NCI-H128 (cell line): ENCODE data around the gene TRIM5.

Source experiments
- DNase-seq: peaks from one replicate; lab custom pipeline; 2025; ENCODE audit not compliant: unreplicated experiment; lab: John Stamatoyannopoulos, UW

The TRIM5 gene

GRCh38 chr11:5625281-5625680 lies 59.6 kb downstream of the TRIM5 start:
- DNase-seq, result no peak

DNA sequence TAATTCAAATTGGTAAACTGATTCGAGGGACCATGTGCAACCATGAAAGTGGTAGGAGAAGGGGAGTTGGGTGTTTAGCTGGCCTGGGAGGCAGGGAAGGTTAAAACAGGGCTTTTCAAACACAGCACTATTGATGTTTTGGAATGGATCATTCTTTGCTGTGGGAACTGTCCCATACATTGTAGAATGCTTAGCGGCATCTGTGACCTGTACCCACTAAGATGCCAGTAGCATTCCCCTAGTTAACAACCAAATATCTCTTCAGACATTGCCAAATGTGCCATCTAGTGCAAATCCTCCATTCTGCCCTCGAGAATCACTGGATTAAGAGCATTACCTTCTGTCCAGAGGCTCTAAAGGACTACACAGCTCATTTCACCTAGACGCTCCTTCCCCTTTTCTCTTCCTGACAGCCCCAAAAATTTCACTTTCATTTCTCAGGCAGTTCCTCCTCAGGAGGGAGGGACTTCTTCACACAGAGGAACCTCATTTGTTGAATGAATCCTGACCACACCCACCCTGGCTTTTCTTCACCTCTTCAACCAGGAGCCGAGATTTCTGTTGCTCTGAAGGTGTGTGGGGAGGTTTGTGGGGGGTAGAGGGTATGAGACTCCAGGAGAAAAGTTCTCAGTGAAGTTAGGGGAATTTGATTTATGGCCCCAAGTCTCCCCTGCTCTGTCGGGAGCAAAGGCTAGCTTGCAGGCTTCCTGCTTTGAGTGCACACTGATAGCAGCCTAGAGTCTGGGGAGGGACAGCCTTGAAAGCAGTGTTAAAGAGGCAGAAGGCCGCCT lies 60.2 kb downstream of the TRIM5 start, which contains the start of gene TRIM34:
TRIM34 (plus strand) TSS at position 513 of the 791 bp plus-strand sequence. CDS start 7,331 bp downstream, outside the sequence.
- no peak for DNase-seq

- DNase-seq, result no peak
Measured at GRCh38 chr11:5622802-5623201, 62.1 kb downstream of the TRIM5 start.

DNA sequence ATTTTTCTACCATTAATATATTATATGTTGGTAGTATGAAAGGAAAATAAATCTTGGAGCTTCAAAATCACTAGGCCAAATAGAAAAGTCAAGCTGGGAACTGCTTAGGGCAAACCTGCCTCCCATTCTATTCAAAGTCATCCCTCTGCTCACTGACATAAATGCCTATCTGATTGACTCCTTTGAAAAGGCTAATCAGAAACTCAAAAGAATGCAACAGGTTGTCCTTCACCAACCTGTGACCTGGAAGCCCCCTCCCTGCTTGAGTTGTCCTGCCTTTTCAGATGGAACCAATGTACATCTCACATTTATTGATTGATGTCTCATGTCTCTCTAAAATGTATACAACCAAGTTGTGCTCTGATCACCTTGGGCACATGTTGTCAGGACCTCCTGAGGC lies 63.3 kb downstream of the TRIM5 start:
- DNase-seq, result no peak

DNA sequence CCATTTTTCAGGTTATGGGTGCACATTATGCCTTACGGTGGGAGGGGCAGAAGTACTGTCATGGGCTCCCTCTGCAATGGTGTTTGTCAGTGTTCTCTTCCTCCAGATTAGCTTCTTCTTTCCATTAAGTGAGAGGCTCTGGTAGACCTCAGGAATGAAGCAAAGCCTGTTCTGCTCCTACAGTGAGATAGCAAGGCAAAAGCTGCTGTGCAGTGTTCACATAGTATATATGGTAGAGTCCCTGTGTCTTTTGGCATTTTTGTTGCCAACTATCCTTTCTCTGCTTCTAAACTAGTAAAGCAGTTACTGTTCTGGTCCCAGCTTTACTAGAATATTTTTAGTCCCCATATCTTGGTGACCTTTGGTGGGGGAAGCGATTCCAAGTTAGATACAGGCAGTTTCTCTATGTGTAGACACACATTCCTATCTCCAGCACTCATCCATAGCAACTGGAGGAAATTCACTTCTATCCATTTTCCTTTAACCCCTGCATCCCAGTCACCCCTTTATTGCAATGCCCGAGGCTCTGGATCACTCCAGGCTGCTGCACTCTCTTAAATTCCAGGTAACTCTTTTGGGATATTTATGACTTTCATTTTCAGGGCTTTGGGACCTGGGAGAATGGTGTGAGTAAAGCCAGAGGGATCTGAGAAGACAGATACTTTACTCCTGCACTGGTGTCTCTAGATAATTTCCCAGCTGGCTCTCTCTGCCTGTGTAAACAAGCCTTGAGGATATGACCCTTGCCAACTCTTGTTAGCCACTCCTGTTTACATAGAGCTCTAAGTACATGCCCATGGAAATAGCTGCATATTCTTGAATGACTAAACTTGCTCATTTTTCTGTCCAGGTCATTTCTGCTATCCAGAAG lies 64.0 kb downstream of the TRIM5 start:
- no peak for DNase-seq

DNA sequence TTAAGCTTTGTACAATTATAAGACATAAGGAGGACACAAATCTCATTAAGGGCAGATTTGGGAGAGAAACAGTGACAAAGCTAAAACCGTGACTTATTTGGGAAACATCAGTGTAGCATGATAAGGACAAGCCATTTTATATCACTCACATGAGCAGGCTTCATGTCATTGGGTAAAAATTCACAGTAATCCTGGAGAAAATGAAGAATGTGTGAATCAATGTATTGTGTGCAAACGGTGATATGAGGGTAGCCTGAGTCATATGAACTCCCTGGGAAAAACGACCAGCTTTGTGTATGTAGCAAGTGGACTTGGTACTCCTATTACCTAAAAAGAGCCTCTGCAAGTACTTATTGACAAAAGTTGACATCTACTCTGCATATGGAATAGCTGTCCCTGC lies 66.1 kb downstream of the TRIM5 start:
- DNase-seq, result no peak
